Kidney capillary endothelial cell (primary cell): ENCODE results near the gene ZNF165.
A peak's percentile ranks its signal among the peaks of the same experiment; 100 is the strongest.
"Not testable (repeated sequence)": the region's sequence is repeated elsewhere in the genome, so short reads cannot be mapped to it uniquely, and the experiment has no call there.

Experiments
- DNase-seq: peaks from one replicate; pipeline ENCODE4 v3.0.0-alpha.2; 2018; ENCODE audit warnings: low spot score

ZNF165 gene

GRCh38 chr6:28121876-28122275, 41.5 kb downstream of the ZNF165 start:
- no peak for DNase-seq

- not testable (repeated sequence) for DNase-seq
These were observed 41.9 kb downstream of the ZNF165 start for GRCh38 chr6:28122283-28122682.

GRCh38 chr6:28124350-28124970, 44.1 kb downstream of the ZNF165 start, which contains the start of gene ZSCAN16:
Gene ZSCAN16 (plus strand): TSS chr6:28124609. CDS start chr6:28125444, 835 bp downstream.
- DNase-seq = peak; percentile 72

GRCh38 chr6:28124971-28125353, 44.6 kb downstream of the ZNF165 start:
- DNase-seq = no peak

- no peak for DNase-seq
These were observed 45.0 kb downstream of the ZNF165 start for GRCh38 chr6:28125401-28125800.

- DNase-seq = peak; percentile 39
These were observed 53.6 kb downstream of the ZNF165 start for GRCh38 chr6:28134015-28134414.

- no peak for DNase-seq
These were observed 54.3 kb downstream of the ZNF165 start for GRCh38 chr6:28134716-28135115.

- DNase-seq = no peak
These were observed 55.0 kb downstream of the ZNF165 start for GRCh38 chr6:28135393-28135792.

- peak; percentile 85 for DNase-seq
These were observed 56.5 kb downstream of the ZNF165 start for GRCh38 chr6:28136585-28137504.

- no peak for DNase-seq
These were observed 57.2 kb downstream of the ZNF165 start for GRCh38 chr6:28137505-28137981.
